ENCODE results near the gene BMP2K.
A peak's percentile ranks its signal among the peaks of the same experiment; 100 is the strongest.

The BMP2K gene

DNA sequence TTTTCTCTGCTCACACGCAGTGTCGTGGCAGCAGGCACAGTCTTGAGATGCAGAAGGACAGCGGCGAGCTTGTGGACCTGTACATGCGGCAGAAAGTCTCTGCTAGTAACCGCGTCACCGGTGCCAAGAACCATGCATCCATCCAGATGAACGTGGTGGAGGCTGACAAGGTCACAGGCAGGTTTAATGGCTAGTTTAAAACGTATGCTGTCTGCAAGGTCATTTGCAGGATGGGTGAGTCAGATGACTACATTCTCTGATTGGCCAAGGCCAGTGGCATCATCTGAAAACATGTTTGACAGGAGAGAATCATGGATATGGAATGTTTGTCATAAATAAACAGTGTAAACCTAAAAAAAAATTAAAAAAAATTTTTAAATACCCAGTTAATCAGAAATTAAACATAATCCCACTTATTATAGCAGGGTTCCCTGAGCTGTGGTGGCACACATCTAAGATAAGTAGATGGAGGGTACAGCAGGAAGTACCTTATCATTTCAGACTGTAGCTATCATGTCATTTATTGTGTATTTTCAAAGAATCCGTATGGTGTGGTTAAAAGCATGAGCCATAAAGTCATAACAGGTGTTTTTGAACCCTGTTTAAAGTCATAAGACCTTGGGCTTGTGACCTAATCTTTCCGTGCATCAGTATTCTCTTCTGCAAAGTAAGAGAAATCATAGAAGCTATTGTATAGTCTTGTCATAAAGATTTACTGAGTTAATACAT is 7.5 kb upstream of the BMP2K start:
- no peak for DNase-seq (ENCODE audit: low read depth)
- TF ChIP-seq, protein P1, sequence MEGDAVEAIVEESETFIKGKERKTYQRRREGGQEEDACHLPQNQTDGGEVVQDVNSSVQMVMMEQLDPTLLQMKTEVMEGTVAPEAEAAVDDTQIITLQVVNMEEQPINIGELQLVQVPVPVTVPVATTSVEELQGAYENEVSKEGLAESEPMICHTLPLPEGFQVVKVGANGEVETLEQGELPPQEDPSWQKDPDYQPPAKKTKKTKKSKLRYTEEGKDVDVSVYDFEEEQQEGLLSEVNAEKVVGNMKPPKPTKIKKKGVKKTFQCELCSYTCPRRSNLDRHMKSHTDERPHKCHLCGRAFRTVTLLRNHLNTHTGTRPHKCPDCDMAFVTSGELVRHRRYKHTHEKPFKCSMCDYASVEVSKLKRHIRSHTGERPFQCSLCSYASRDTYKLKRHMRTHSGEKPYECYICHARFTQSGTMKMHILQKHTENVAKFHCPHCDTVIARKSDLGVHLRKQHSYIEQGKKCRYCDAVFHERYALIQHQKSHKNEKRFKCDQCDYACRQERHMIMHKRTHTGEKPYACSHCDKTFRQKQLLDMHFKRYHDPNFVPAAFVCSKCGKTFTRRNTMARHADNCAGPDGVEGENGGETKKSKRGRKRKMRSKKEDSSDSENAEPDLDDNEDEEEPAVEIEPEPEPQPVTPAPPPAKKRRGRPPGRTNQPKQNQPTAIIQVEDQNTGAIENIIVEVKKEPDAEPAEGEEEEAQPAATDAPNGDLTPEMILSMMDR (IDR thresholded peaks at IDR 0.05; ENCODE audit: low read length, missing control alignments) = no peak
- H3K4me3 ChIP-seq (replicated peaks; ENCODE audit: low read depth, low read length) = no peak overlapping the region

DNA sequence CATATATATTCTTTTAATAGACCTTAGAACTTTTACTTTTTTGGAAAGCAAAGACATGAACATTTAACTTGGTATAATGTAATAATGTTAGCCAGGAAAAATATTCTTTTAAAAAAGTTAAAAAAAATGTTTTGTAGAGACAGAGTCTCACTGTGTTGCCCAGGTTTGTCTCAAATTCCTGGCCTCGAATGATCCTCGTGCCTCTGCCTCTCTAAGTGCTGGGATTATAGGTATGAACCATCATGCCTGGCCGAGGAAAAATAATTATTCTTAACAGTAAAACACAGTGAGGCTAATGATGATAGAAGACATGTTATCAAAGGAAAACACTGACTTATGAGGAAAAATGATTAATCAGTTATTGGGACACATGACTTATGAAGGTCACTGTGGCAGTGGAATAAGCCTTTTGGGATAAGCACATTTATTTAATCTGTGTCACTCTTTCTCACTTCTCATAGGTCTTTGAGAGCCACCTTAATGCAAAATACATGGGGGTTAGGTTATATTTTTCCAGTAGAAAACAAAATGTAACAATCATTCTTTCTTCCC is 6.0 kb upstream of the BMP2K start:
- TF ChIP-seq, protein P1 (IDR thresholded peaks at IDR 0.05; ENCODE audit: low read length, missing control alignments) = no peak
- H3K4me3 ChIP-seq (replicated peaks; ENCODE audit: low read depth, low read length) = no peak overlapping the region
- DNase-seq (ENCODE audit: low read depth) = no peak

DNA sequence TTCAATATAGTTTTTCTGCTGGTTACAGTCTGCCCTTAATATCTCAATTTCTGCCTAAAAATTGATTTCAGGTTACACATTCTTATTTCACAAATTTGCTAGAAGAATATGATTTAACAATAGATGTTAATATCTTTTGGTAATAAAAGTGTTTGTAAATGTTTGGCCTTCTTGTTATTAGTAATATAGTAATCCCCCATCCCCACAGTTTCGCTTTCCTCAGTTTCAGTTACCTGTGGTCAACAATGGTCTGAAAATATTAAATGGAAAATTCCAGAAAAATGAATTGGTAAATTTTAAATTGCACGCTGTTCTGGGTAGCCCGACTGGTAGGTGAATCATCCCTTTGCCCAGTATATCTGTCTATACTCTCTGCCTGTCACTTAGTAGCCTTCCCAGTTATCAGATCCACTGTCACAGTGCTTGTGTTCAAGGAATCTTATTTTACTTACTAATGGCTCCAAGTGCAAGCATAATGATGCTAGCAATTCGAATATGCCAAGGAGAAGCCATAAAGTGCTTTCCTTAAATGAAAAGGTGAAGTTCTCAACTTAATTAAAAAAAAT is 3.5 kb upstream of the BMP2K start:
- H3K4me3 ChIP-seq (replicated peaks; ENCODE audit: low read depth, low read length) = no peak overlapping the region
- no peak for DNase-seq (ENCODE audit: low read depth)
- TF ChIP-seq, protein P1 (IDR thresholded peaks at IDR 0.05; ENCODE audit: low read length, missing control alignments) = no peak

DNA sequence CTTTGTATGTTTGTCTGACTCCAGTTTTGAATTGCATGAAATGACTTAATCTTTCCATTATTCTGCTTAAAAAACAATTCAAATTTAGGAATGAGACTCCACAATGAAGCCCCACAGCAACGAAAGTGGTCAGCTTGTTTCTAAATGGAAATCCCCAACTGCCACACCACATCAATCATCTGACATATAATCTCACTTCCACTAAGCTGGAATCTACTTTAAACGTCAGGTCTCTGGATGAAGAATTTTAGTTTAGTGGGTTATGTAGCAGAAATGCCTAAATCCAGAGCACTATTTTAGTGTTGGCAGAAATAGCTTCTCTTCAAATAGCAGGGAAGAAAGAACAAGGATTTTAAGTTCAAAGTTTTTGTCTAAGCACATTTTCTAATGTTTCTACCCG is 1.7 kb upstream of the BMP2K start:
- no peak overlapping the region for H3K4me3 ChIP-seq (replicated peaks; ENCODE audit: low read depth, low read length)
- no peak for DNase-seq (ENCODE audit: low read depth)
- TF ChIP-seq, protein P1 (IDR thresholded peaks at IDR 0.05; ENCODE audit: low read length, missing control alignments) = no peak

DNA sequence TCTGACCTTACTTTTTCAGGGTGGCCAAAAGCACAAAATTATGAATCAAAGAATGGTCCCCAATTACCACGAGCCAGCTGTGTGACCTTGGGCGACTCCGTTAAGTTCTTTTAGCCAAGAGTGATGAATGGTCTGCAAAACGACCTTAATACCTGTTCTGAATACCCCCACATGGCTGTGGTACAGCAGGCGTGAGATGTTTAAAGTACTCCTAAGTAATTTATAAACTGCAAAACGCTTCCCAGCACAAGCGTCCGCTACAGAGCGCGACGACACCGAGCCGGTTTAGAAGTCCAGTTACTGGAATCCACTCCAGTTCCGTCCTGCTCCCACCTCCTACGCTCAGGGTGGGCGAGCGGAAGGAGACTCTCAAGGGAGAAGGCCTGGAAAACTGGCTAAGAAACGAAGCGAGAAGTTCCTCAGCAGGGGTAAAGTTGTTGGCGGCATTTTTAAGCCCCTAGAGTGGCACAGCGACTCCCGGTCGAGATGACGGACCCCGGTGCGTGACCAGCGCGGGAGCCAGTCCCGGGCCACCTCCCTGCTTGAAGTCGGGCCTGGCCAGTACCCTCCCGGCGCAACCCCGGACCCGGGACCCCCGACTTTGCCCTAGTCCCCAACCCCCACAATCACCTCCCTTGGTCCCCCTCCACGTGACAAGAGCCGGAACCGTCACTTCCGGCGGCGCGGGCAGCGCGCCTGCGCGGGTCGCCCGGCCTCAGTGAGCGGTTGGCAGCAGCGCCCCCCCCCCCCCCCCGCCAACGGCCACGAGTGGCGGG is 659 bp upstream of the BMP2K start:
- H3K4me3 ChIP-seq (replicated peaks; ENCODE audit: low read depth, low read length) = peak overlapping the region; percentile 88
- peak; percentile 85 for DNase-seq (ENCODE audit: low read depth)
- TF ChIP-seq, protein P1 (IDR thresholded peaks at IDR 0.05; ENCODE audit: low read length, missing control alignments) = no peak

DNA sequence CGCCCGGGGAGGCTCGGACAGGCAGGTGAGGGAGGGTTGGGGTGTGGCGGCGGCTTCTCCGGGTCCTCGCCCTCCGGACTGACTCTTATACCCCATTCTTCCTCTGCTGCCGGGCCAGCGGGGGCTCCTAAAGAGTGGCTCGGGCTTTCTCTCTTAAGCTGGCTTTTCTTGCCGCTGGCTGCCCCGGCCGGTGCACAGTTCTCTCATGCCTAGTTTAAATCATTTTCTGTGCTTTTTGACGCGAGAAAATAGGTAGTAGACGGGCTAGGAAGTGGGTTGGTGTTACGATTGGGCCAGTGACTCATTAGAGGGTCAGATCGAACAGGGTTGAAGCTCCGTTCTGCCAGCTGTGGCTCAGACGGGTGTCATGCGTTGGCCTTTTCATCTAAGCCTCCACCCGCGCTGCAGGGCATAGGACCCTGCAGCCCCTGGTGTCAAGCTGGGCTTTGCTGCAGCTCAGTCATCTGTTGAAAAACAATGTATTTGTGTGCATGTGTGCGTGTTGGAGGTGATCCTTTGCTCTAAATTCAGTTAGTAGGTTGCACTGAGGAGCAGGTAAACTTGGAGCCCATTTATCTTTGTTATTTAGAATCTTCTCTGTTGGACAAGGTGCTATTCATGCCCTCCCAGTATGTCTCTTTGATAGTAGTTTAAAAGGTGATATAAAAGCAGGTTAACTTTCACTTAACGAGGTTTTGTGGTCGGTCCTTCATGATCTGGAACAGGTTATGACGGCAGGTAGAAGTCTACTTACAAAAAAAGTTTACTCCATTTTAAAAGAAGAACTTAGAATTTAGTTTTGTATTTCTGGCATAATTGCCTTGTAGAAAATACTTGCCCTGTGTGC is 802 bp downstream of the BMP2K start:
- H3K4me3 ChIP-seq (replicated peaks; ENCODE audit: low read depth, low read length) = peak overlapping the region; percentile 88
- TF ChIP-seq, protein P1 (IDR thresholded peaks at IDR 0.05; ENCODE audit: low read length, missing control alignments) = no peak
- DNase-seq (ENCODE audit: low read depth) = peak; percentile 56
